Thoracic aorta (tissue), 2 donors: Measurements from ENCODE around the gene GTF3C5. TPM values are rescaled to one million over a fixed set of nuclear protein-coding genes. Genes with fewer than 3 reads are reported as not detected.
"Not testable (repeated sequence)": the region's sequence is repeated elsewhere in the genome, so short reads cannot be mapped to it uniquely, and the experiment has no call there.

Experiments used
- ATAC-seq: fragments of 150-250 bp; one replicate; pipeline ENCODE4 v1.8.0; 2017; ENCODE audit warnings: low read depth; ENCODE audit not compliant: insufficient number of reproducible peaks, low FRiP score
- DNase-seq: peaks from one replicate; pipeline ENCODE4 v3.0.0-alpha.2; 2020; ENCODE audit warnings: low spot score
- H3K27ac ChIP-seq, 2 donors: fragments of 200-600 bp; sonication (generic); 1 replicate in 1 of 2; 2 replicates in 1 of 2; pipeline ENCODE4 v1.5.1; 2016; ENCODE audit warnings: mild to moderate bottlenecking in 2 of 2, moderate library complexity in 2 of 2
- H3K27me3 ChIP-seq: fragments of 200-600 bp; sonication (generic); replicated peaks from 2 replicates; pipeline ENCODE4 v1.6.0; 2016; ENCODE audit warnings: mild to moderate bottlenecking; ENCODE audit not compliant: insufficient read depth
- H3K36me3 ChIP-seq: fragments of 200-600 bp; sonication (generic); one replicate; pipeline ENCODE4 v1.5.1; 2016
- H3K4me1 ChIP-seq, 2 donors: fragments of 200-600 bp; sonication (generic); 1 replicate in 1 of 2; 2 replicates in 1 of 2; pipeline versions ENCODE4 v1.5.1 to v1.6.0; 2016; ENCODE audit warnings: low read depth in 2 of 2, mild to moderate bottlenecking in 1 of 2; ENCODE audit not compliant: control insufficient read depth in 1 of 2
- H3K4me3 ChIP-seq: fragments of 200-600 bp; sonication (generic); 2 replicates; pipeline ENCODE4 v1.5.1; 2016; ENCODE audit warnings: mild to moderate bottlenecking
- H3K9me3 ChIP-seq: fragments of 200-600 bp; sonication (generic); 2 replicates; pipeline ENCODE4 v1.5.1; 2016
- total RNA-seq, 2 donors: library from RNA; depleted of rRNA; stranded (reverse); fragments of >200 nt; gene quantifications; one replicate each; pipeline versions ENCODE4 v1.1.0 to v1.2.3, GENCODE V29; 2016
- TF ChIP-seq, protein P1 (sequence below): fragments of 200-600 bp; sonication (generic); IDR thresholded peaks from one replicate; pipeline ENCODE4 v1.5.1; 2019; ENCODE audit warnings: antibody characterized with exemption

Gene GTF3C5
- total RNA-seq, 2 donors from 2014 or later, result 40.6 to 54.3 TPM

DNA sequence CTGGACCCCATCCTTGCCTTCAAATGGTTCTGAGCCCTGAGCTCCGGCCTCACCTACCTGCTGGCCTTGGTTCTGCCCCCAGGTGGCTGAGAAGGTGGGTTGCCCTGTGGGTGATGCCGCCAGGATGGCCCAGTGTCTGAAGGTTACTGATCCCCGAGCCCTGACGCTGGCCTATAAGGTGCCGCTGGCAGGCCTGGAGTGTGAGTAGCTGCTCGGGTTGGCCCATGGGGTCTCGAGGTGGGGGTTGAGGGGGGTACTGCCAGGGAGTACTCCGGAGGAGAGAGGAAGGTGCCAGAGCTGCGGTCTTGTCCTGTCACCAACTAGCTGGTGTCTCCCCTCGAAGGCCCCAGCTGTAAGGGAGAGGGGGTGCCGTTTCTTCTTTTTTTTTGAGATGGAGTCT is 36.2 kb downstream of the GTF3C5 start:
- H3K9me3 ChIP-seq, result no peaks in the 10 kb centered on the region
- peaks cover 3% of the 10 kb centered on the region for H3K36me3 ChIP-seq
- H3K4me1 ChIP-seq, result no peaks in the 10 kb centered on the region
- TF ChIP-seq, protein P1, sequence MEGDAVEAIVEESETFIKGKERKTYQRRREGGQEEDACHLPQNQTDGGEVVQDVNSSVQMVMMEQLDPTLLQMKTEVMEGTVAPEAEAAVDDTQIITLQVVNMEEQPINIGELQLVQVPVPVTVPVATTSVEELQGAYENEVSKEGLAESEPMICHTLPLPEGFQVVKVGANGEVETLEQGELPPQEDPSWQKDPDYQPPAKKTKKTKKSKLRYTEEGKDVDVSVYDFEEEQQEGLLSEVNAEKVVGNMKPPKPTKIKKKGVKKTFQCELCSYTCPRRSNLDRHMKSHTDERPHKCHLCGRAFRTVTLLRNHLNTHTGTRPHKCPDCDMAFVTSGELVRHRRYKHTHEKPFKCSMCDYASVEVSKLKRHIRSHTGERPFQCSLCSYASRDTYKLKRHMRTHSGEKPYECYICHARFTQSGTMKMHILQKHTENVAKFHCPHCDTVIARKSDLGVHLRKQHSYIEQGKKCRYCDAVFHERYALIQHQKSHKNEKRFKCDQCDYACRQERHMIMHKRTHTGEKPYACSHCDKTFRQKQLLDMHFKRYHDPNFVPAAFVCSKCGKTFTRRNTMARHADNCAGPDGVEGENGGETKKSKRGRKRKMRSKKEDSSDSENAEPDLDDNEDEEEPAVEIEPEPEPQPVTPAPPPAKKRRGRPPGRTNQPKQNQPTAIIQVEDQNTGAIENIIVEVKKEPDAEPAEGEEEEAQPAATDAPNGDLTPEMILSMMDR, result no peak
- no peak overlapping the region for H3K4me3 ChIP-seq
- no peak for ATAC-seq
- no peak overlapping the region for H3K27ac ChIP-seq
- DNase-seq, result no peak
- H3K27me3 ChIP-seq, result no peaks in the 10 kb centered on the region

DNA sequence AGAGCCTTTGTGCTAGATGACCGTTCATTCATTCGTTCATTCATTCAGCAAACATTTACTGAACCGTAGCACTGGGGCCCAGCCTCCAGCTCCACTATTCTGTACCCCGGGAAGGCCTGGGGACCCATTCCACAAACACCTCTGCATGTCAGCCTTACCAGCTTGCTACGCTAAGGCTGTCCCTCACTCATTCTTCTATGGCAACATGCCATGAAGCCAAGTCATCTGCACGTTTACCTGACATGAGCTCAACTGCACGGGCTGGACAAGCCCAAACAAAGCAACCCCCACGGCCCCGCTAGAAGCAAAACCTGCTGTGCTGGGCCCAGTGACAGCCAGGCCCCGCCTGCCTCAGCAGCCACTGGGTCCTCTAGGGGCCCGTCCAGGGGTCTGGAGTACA is 37.0 kb downstream of the GTF3C5 start:
- Histone ChIP-seq H3K4me3 (no peak overlapping the region), H3K9me3 (no peaks in the 10 kb centered on the region), H3K27ac (no peak overlapping the region), H3K27me3 (no peaks in the 10 kb centered on the region), H3K4me1 (no peaks in the 10 kb centered on the region), H3K36me3 (peaks cover 3% of the 10 kb centered on the region)
- TF ChIP-seq, protein P1, result no peak
- DNase-seq (no peak), ATAC-seq (no peak)

DNA sequence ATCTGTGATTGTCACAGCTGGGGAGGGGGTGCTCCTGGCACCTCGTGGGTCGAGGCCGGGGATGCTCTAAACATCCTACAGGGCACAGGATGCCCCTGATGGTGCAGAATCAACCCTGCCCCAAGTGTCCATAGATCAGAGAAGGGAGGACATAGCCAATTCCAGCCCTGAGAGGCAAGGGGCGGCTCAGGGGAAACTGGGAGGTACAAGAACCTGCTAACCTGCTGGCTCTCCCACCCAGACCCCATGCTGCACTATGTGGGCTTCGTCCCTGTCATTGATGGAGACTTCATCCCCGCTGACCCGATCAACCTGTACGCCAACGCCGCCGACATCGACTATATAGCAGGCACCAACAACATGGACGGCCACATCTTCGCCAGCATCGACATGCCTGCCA is 37.6 kb downstream of the GTF3C5 start:
- DNase-seq, H3K27me3 ChIP-seq, H3K4me3 ChIP-seq, ATAC-seq, H3K9me3 ChIP-seq, H3K36me3 ChIP-seq, H3K27ac ChIP-seq, H3K4me1 ChIP-seq: not testable (repeated sequence)

DNA sequence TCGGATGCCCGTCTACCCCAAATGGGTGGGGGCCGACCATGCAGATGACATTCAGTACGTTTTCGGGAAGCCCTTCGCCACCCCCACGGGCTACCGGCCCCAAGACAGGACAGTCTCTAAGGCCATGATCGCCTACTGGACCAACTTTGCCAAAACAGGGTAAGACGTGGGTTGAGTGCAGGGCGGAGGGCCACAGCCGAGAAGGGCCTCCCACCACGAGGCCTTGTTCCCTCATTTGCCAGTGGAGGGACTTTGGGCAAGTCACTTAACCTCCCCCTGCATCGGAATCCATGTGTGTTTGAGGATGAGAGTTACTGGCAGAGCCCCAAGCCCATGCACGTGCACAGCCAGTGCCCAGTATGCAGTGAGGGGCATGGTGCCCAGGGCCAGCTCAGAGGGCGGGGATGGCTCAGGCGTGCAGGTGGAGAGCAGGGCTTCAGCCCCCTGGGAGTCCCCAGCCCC is 39.7 kb downstream of the GTF3C5 start:
- not testable (repeated sequence) for DNase-seq, H3K27ac ChIP-seq, H3K9me3 ChIP-seq, H3K4me1 ChIP-seq, H3K4me3 ChIP-seq, H3K36me3 ChIP-seq, H3K27me3 ChIP-seq, ATAC-seq

DNA sequence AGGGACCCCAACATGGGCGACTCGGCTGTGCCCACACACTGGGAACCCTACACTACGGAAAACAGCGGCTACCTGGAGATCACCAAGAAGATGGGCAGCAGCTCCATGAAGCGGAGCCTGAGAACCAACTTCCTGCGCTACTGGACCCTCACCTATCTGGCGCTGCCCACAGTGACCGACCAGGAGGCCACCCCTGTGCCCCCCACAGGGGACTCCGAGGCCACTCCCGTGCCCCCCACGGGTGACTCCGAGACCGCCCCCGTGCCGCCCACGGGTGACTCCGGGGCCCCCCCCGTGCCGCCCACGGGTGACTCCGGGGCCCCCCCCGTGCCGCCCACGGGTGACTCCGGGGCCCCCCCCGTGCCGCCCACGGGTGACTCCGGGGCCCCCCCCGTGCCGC is 40.2 kb downstream of the GTF3C5 start:
- not testable (repeated sequence) for H3K9me3 ChIP-seq, ATAC-seq, H3K4me3 ChIP-seq, H3K4me1 ChIP-seq, H3K27me3 ChIP-seq, H3K27ac ChIP-seq, DNase-seq, H3K36me3 ChIP-seq

DNA sequence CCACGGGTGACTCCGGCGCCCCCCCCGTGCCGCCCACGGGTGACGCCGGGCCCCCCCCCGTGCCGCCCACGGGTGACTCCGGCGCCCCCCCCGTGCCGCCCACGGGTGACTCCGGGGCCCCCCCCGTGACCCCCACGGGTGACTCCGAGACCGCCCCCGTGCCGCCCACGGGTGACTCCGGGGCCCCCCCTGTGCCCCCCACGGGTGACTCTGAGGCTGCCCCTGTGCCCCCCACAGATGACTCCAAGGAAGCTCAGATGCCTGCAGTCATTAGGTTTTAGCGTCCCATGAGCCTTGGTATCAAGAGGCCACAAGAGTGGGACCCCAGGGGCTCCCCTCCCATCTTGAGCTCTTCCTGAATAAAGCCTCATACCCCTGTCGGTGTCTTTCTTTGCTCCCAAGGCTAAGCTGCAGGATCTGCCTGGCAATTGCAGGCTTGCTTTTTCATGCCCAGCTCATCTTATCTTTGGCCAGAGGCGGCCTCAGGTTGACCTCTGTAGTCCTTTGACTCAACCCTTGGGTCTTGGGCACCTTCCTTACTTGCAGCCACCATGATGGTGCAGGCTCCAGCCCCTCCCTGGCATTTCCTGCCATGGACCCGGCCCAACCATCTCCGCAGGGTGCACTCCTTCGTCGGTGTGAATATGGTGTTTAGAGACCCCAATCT is 40.8 kb downstream of the GTF3C5 start:
- DNase-seq, result no peak
- Histone ChIP-seq H3K4me1 (peaks cover 4 to 6% of the 10 kb centered on the region in 2 donors), H3K36me3 (no peaks in the 10 kb centered on the region), H3K4me3 (no peak overlapping the region), H3K9me3 (no peaks in the 10 kb centered on the region), H3K27me3 (no peaks in the 10 kb centered on the region), H3K27ac (no peak overlapping the region)
- no peak for ATAC-seq
- TF ChIP-seq, protein P1, result no peak

DNA sequence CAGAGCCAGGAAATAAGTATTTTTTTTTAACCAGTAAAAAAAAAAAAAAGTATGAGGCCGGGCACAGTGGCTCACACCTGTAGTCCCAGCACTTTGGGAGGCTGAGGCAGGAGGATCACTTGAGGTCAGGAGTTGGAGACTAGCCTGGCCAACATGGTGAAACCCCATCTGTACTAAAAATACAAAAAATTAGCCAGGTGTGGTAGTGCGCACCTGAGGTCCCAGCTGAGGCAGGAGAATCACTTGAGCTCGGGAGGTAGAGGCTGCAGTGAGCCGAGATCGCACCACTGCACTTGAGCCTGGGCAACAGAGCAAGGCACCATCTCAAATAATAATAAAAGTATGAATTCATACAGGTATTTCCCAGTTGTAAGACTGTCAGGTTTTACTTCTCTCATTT is 41.4 kb downstream of the GTF3C5 start:
- ATAC-seq, H3K27ac ChIP-seq, H3K27me3 ChIP-seq: not testable (repeated sequence)

More for the DNA sequence above, 41.4 kb downstream of the GTF3C5 start:
- H3K9me3 ChIP-seq, H3K36me3 ChIP-seq, H3K4me1 ChIP-seq, DNase-seq, H3K4me3 ChIP-seq: not testable (repeated sequence)
